Retina (tissue), 1 donor: ENCODE measurements around the gene SLC25A29.
"Not testable (repeated sequence)": the region's sequence is repeated elsewhere in the genome, so short reads cannot be mapped to it uniquely, and the experiment has no call there.

ENCODE experiments used
- DNase-seq: peaks from one replicate; pipeline ENCODE4 v3.0.0-alpha.2; 2016

The SLC25A29 gene

GRCh38 chr14:100330388-100330931 lies 24.2 kb upstream of the SLC25A29 start:
- no peak for DNase-seq

DNA sequence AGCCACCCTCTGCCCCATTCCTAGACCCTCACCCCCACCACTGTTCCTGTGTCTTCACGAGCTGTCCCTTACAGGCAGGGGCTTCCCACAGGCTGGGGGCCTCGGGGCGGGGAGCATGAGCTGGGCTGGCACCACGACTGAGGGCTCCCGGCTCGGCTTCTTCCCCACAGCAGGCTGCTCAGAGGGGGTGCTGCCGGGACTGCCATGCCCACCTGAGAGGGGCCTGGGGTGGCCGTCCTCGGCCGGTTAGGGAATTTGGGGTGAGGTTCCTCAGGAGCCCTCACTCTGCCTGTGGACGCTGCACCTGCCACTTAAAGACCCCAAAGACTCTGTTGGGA lies 23.7 kb upstream of the SLC25A29 start:
- DNase-seq, result no peak

GRCh38 chr14:100329233-100330006 lies 23.2 kb upstream of the SLC25A29 start:
- DNase-seq, result no peak

- DNase-seq, result no peak
Observed at GRCh38 chr14:100328495-100329163, 22.4 kb upstream of the SLC25A29 start.

- no peak for DNase-seq
Observed at GRCh38 chr14:100327128-100327527, 20.9 kb upstream of the SLC25A29 start.

- no peak for DNase-seq
Observed at GRCh38 chr14:100325958-100326357, 19.7 kb upstream of the SLC25A29 start.

DNA sequence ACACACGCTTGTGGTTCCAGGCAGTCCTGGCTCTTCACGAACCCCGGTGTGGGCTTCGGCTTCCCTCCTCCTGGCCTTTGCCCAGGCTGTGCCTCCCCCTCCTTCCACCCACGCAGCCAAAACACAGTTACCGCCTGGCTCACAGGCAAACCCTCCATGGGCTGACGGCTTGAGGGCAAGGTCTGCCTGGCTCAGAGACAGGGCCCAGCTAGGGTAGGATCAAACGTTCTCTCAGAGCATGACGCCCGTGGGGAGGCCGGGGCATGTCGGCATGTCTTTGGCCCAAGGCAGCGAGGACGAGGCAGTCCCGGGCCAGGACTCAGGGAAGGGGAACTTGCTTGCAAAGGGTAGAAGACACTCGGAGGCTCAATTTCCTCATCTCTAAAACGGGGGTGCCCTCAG lies 19.0 kb upstream of the SLC25A29 start:
- DNase-seq, result no peak

DNA sequence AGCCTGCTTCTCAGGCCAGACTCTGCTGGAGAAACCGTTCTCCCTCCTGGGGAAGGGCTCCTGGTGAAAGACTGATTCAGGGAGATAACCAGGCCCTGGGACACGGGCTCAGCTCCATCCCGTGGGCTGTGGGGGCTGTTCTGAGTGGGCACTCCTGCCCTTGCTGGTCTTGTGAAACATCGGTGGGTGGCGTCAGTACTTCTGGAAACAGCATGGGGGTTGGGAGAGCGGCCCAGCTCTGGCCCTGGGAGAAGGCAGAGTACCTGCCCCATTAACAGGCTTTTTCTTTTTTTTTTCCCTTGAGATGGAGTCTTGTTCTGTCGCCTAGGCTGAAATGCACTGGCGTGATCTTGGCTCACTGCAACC lies 17.7 kb upstream of the SLC25A29 start:
- DNase-seq, result no peak

DNA sequence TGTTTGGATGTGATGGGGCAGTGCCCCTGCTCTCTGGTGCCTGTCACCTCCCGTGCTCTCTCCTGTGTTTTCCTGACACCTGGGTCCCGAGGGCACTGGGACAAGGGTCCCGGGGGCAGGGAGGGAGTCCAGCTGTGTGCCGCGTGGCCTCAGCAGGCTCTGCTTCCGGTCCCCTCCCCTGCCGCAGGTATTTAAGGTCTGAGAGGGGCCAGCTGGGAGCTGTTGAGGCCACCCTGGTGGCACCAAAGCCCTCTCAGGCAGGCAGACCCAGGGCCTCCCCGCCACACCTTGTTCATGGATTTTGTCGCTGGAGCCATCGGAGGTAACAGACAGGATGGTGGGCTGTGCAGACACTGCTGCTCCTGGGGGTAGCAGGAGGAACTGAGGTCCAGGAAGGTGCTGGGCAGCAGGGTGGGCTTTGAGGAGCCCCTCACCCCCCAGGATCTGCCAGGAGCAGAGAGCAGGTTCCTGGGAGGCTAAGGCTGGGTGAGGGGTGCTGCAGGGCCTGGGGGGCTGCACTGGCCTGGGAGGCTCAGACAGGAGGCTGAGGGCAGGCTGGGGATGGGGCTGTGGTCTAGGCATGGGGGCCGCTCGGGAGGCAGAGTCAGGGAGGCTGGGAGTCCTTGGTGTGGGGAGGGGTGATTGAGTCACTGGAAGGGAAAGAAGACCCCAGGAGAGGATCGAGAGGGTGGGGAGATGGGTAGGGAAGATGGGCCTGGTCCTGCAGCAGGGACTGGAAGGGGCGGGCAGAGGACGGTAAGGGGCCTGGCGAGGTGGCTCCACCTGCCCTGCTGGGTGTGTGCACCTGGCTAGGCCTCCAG lies 17.1 kb upstream of the SLC25A29 start, which contains the start of gene SLC25A47:
TSS of gene SLC25A47 (plus strand) at position 219 of the 821 bp plus-strand sequence. CDS start at position 295, 76 bp downstream.
- DNase-seq, result no peak

DNA sequence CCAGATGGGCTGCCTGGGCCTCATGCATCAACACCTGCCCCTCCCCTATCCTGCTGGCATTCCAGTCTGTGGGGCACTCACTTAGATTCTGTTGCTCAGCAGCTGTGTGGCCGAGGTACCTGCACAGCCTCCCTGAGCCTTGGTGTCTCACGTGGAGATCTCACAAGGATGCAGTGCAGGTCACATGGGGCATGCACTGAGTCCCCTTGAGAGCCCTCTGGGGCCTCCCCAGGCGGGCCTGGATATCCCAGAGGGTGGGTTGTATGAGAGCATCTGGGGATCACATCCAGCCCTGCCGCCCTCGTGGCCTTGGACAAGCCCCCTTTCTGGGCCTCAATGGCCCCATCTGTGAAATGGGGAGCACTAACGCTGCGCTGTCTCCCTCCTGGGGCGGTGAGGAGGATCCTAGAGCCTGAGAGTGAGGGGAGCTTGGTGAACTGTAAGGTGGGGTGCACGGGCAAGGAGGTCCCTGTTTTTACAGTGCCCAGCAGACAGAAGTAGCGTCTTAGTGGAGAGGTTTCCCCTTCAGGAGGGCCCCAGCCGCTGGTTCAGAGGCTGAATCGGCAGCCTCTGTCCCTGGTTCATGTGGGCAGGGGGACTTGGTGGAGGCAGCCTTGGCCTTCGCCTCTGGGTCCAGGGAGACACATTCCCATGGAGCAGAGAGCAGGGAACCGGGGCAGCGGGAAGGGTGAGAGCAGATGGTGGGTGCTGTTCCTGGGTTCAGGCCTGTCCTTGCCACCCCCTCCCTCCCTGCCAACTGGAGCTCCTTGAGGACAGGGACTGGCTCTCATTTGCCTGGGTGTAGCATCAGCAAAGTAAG lies 16.1 kb upstream of the SLC25A29 start:
- DNase-seq, result no peak

DNA sequence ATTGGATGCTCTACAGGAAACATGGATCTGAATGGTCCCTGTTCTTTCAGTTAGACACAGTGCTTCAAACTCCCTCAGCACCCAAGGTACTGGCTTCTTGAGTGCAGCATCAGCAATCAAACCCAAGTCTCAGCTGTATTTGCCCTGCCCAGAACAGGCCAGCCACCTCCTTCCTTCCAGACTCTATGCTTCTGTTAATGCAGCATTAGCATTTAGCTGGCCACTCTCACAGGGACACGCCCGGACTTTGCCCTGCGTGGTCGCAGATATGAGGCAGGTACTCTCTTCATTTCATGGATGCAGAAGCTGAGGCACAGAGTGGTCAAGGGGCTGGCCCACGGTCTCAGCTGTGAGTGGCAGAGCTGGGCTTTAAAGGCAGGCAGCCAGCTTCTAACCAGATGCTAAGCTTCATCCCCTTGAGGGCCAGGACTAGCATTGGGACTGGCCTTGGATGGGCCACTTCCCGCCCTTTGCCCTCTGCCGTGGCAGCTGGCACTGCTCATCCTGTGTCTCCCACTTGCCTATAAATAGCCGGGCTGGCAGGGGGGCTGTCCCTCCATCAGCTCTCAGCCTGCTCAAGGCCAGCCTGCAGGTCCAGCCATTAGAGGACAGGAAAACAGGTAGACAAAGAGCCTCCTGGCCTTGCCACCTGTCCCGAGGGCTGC lies 15.4 kb upstream of the SLC25A29 start:
- no peak for DNase-seq

DNA sequence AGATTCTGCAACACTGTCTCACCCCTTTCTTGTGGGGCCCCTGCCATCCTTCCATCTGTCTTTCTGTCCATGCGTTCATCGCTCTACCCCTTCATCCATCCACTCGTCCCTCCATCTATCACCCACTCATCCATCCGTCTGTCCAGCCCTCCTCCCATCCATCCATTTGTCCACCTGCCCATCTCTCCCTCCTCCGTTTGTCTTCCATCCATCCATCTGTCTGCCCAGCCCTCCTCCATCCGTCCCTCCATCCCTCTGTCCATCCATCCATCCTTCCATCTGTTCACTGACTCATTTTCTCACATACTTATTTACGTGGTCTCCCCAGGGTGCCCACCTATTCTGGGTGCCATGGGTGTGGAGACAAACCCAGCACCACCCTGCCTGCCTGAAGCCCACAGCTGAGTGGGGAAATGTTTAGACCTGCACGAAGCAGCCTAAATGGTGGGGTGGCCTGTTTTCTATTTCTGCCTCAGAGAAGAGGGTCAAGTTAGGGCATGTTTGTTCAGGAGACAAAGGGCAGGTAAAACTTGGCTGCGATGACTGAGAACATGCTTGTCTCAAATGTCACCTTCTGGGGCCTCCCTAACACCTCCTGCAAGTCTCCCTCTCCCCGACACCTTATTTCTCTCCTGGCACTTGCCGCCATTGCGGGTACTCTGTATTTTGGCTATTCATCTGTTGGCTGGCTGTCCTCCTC lies 14.1 kb upstream of the SLC25A29 start:
- no peak for DNase-seq

DNA sequence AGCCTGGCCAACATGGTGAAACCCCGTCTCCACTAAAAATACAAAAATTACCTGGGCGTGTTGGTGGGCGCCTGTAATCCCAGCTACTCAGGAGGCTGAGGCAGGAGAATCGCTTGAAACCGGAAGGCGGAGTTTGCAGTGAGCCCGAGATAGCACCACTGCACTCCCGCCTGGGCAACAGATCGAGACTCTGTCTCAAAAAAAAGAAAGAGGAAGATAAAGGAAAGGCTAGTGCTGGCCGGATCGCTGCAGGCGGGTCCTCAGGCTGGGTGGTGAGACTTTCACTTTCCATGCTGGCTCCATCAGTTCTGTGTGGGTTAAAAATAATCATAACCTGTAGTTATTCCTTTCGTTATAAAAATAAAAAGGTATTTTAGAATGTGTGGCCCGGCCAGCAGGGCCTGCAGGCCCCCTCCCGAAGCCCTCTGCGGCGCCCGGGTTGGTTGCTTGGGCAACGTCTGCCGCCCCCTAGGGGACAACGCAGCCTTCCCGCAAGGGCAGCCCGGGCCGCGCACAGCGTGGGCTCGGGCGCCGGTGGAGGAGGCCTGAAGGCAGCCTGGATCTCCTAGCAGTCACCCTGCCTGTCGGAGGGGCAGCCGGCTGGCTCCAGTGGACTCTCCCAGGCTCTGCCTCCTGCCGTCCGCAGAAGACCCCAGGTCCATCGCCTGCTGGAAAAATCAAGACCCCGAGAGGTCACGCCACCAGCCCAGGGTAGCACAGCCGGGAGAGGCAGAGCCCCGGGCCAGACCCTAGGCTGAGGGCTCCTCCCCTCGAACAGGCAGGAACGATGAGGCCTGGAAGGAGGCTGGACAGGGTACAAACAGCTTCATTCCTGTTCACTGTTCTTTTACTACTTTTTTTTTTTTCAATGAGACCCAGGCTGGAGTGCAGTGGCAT lies 11.9 kb upstream of the SLC25A29 start:
- DNase-seq, result peak; percentile 73

- no peak for DNase-seq
Observed at GRCh38 chr14:100317389-100317788, 11.1 kb upstream of the SLC25A29 start.

- no peak for DNase-seq
Observed at GRCh38 chr14:100314724-100315123, 8.5 kb upstream of the SLC25A29 start.

GRCh38 chr14:100313464-100314230 lies 7.4 kb upstream of the SLC25A29 start:
- DNase-seq, result no peak

- DNase-seq, result no peak
Observed at GRCh38 chr14:100312877-100313400, 6.7 kb upstream of the SLC25A29 start.

DNA sequence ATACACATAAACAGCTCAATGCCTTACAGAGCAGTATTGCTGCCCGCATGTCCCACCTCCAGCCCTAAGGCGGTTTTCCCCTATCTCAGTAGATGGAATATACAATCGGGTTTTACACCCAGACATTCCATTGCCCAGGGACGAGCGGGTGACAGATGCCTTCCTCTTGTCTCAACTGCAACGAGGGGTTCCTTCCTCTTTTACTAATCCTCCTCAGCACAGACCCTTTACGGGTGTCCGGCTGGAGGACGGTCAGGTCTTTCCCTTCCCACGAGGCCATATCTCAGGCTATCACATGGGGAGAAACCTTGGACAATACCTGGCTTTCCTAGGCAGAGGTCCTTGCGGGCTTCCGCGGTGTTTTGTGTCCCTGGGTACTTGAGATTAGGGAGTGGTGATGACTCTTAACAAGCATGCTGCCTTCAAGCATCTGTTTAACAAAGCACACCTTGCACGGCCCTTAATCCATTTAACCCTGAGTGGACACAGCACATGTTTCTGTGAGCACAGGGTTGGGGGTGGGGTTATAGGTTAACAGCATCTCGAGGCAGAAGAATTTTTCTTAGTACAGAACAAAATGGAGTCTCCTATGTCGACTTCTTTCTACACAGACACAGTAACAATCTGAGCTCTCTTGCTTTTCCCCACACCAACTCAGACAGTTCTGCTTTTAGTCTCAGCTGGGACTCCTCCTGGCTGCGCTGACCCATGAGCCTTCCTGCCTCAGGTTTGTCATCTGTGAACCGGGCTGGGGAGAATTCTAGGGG lies 6.0 kb upstream of the SLC25A29 start:
- not testable (repeated sequence) for DNase-seq
